ENCODE measurements around the gene FAM174A.
"Not testable (repeated sequence)": the region's sequence is repeated elsewhere in the genome, so short reads cannot be mapped to it uniquely, and the experiment has no call there.

FAM174A gene

DNA sequence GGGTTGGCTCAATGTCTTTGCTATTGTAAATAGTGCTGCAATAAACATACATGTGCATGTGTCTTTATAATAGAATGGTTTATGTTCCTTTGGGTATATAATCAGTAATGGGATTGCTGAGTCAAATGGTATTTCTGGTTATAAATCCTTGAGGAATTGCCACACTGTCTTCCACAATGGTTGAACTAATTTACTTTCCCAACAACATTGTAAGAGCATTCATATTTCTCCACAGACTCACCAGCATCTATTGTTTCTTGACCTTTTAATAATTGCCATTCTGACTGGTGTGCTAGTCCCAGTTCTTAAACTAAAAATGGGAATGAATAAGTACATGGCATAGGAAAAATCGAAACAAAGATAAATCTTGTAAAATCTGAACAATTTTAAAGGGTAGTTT lies 68.8 kb downstream of the FAM174A start:
- not testable (repeated sequence) for H3K9ac ChIP-seq (ENCODE audit: low read length); H3K36me3 ChIP-seq (ENCODE audit: control insufficient read depth in 1 of 2, insufficient read depth in 2 of 2, low read depth in 1 of 2, low read length in 2 of 2); H3K4me1 ChIP-seq (ENCODE audit: control insufficient read depth, insufficient read depth, low read depth, low read length); H4K8ac ChIP-seq (ENCODE audit: low read length); H3K27ac ChIP-seq (ENCODE audit: low read length, poor library complexity, severe bottlenecking); H2AFZ ChIP-seq (ENCODE audit: low read depth, low read length); H2BK15ac ChIP-seq (ENCODE audit: low read depth, poor library complexity, severe bottlenecking); H3K18ac ChIP-seq (ENCODE audit: low read depth in 1 of 2, low read length in 2 of 2); H3K4ac ChIP-seq (ENCODE audit: low read depth in 1 of 2, low read length in 2 of 2); H3K9me3 ChIP-seq (ENCODE audit: control insufficient read depth, low read length); H3K14ac ChIP-seq (ENCODE audit: low read length in 2 of 2); H2BK12ac ChIP-seq (ENCODE audit: low read length in 2 of 2); H3K4me3 ChIP-seq (ENCODE audit: insufficient read depth in 1 of 2, low read depth in 1 of 2, low read length in 2 of 2); H3K23ac ChIP-seq (ENCODE audit: low read length in 2 of 2); H4K91ac ChIP-seq (ENCODE audit: low read length); H3K4me2 ChIP-seq (ENCODE audit: low read length, poor library complexity, severe bottlenecking); H3K27me3 ChIP-seq (ENCODE audit: control insufficient read depth in 1 of 2, insufficient read depth in 1 of 2, low read length in 2 of 2); H2BK120ac ChIP-seq (ENCODE audit: low read depth, low read length); H3K79me1 ChIP-seq (replicated peaks; ENCODE audit: low read length, poor library complexity, severe bottlenecking); DNase-seq; H2BK5ac ChIP-seq (ENCODE audit: low read depth, low read length, poor library complexity, severe bottlenecking); H2AK5ac ChIP-seq (ENCODE audit: low read length, severe bottlenecking)
- no CpG with 5 or more reads among the region's 1 CpG for WGBS

DNA sequence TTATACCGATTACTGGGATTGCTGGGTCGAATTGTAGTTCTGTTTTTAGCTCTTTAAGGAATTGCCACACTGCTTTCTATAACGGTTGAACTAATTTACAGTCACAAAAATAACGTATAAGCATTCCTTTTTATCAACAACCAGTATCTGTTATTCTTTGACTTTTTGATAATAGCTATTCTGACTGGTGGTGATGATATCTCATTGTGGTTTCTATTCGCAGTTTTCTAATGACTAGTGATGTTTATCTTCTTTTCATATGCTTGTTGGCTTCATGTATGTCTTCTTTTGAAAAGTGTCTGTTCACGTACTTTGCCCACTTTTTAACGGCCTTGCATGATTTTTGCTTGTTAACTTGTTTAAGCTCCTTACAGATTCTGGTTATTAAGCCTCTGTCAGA lies 74.4 kb downstream of the FAM174A start:
- H4K91ac ChIP-seq (ENCODE audit: low read length): no peak overlapping the region
- H3K27ac ChIP-seq (ENCODE audit: low read length, poor library complexity, severe bottlenecking): no peak overlapping the region
- H2AK5ac ChIP-seq (ENCODE audit: low read length, severe bottlenecking): no peak overlapping the region

GRCh38 chr5:100614308-100614707 lies 79.1 kb downstream of the FAM174A start:
- H3K4me2 ChIP-seq (ENCODE audit: low read length, poor library complexity, severe bottlenecking): no peak overlapping the region
- no peak overlapping the region for H2AK5ac ChIP-seq (ENCODE audit: low read length, severe bottlenecking)
- no peak overlapping the region for H3K23ac ChIP-seq (ENCODE audit: low read length in 2 of 2)
- no peak overlapping the region for H3K4me3 ChIP-seq (ENCODE audit: insufficient read depth in 1 of 2, low read depth in 1 of 2, low read length in 2 of 2)
- no peak overlapping the region for H3K27ac ChIP-seq (ENCODE audit: low read length, poor library complexity, severe bottlenecking)
- H3K9me3 ChIP-seq (ENCODE audit: control insufficient read depth, low read length): no peaks in the 10 kb centered on the region
- no peaks in the 10 kb centered on the region for H3K36me3 ChIP-seq (ENCODE audit: control insufficient read depth in 1 of 2, insufficient read depth in 2 of 2, low read depth in 1 of 2, low read length in 2 of 2)
- no peak overlapping the region for H4K8ac ChIP-seq (ENCODE audit: low read length)
- H3K4me1 ChIP-seq (ENCODE audit: control insufficient read depth, insufficient read depth, low read depth, low read length): no peaks in the 10 kb centered on the region
- H2BK12ac ChIP-seq (ENCODE audit: low read length in 2 of 2): no peak overlapping the region
- no peak overlapping the region for H2BK120ac ChIP-seq (ENCODE audit: low read depth, low read length)
- DNase-seq: no peak
- no peak overlapping the region for H2AFZ ChIP-seq (ENCODE audit: low read depth, low read length)
- H3K79me1 ChIP-seq (replicated peaks; ENCODE audit: low read length, poor library complexity, severe bottlenecking): no peaks in the 10 kb centered on the region
- WGBS: 70% methylated on average over 1 of the region's 2 CpGs
- H2BK5ac ChIP-seq (ENCODE audit: low read depth, low read length, poor library complexity, severe bottlenecking): no peak overlapping the region
- H3K18ac ChIP-seq (ENCODE audit: low read depth in 1 of 2, low read length in 2 of 2): no peak overlapping the region
- no peaks in the 10 kb centered on the region for H3K27me3 ChIP-seq (ENCODE audit: control insufficient read depth in 1 of 2, insufficient read depth in 1 of 2, low read length in 2 of 2)
- no peak overlapping the region for H3K4ac ChIP-seq (ENCODE audit: low read depth in 1 of 2, low read length in 2 of 2)
- H4K91ac ChIP-seq (ENCODE audit: low read length): no peak overlapping the region
- H3K9ac ChIP-seq (ENCODE audit: low read length): no peak overlapping the region
- no peak overlapping the region for H2BK15ac ChIP-seq (ENCODE audit: low read depth, poor library complexity, severe bottlenecking)
- H3K14ac ChIP-seq (ENCODE audit: low read length in 2 of 2): no peak overlapping the region

More for the DNA sequence above, 74.4 kb downstream of the FAM174A start:
- Histone ChIP-seq H3K14ac (ENCODE audit: low read length in 2 of 2) (no peak overlapping the region), H2BK5ac (ENCODE audit: low read depth, low read length, poor library complexity, severe bottlenecking) (no peak overlapping the region), H3K4ac (ENCODE audit: low read depth in 1 of 2, low read length in 2 of 2) (no peak overlapping the region), H2BK120ac (ENCODE audit: low read depth, low read length) (no peak overlapping the region), H2BK12ac (ENCODE audit: low read length in 2 of 2) (no peak overlapping the region), H3K4me1 (ENCODE audit: control insufficient read depth, insufficient read depth, low read depth, low read length) (no peaks in the 10 kb centered on the region), H2BK15ac (ENCODE audit: low read depth, poor library complexity, severe bottlenecking) (no peak overlapping the region), H2AFZ (ENCODE audit: low read depth, low read length) (no peak overlapping the region), H3K4me3 (ENCODE audit: insufficient read depth in 1 of 2, low read depth in 1 of 2, low read length in 2 of 2) (no peak overlapping the region), H3K9ac (ENCODE audit: low read length) (no peak overlapping the region), H3K18ac (ENCODE audit: low read depth in 1 of 2, low read length in 2 of 2) (no peak overlapping the region), H3K4me2 (ENCODE audit: low read length, poor library complexity, severe bottlenecking) (no peak overlapping the region), H4K8ac (ENCODE audit: low read length) (no peak overlapping the region), H3K9me3 (ENCODE audit: control insufficient read depth, low read length) (no peaks in the 10 kb centered on the region), H3K27me3 (ENCODE audit: control insufficient read depth in 1 of 2, insufficient read depth in 1 of 2, low read length in 2 of 2) (no peaks in the 10 kb centered on the region), H3K79me1 (replicated peaks; ENCODE audit: low read length, poor library complexity, severe bottlenecking) (no peaks in the 10 kb centered on the region), H3K23ac (ENCODE audit: low read length in 2 of 2) (no peak overlapping the region), H3K36me3 (ENCODE audit: control insufficient read depth in 1 of 2, insufficient read depth in 2 of 2, low read depth in 1 of 2, low read length in 2 of 2) (no peaks in the 10 kb centered on the region)
- DNase-seq: no peak
- WGBS: 88% methylated on average over 5 of the region's 7 CpGs

- Histone ChIP-seq H3K14ac (ENCODE audit: low read length in 2 of 2) (no peak overlapping the region), H4K8ac (ENCODE audit: low read length) (no peak overlapping the region), H3K23ac (ENCODE audit: low read length in 2 of 2) (no peak overlapping the region), H2BK12ac (ENCODE audit: low read length in 2 of 2) (no peak overlapping the region), H3K4me3 (ENCODE audit: insufficient read depth in 1 of 2, low read depth in 1 of 2, low read length in 2 of 2) (no peak overlapping the region), H3K18ac (ENCODE audit: low read depth in 1 of 2, low read length in 2 of 2) (no peak overlapping the region), H3K27ac (ENCODE audit: low read length, poor library complexity, severe bottlenecking) (no peak overlapping the region), H3K27me3 (ENCODE audit: control insufficient read depth in 1 of 2, insufficient read depth in 1 of 2, low read length in 2 of 2) (no peaks in the 10 kb centered on the region), H2BK15ac (ENCODE audit: low read depth, poor library complexity, severe bottlenecking) (no peak overlapping the region), H3K4me2 (ENCODE audit: low read length, poor library complexity, severe bottlenecking) (no peak overlapping the region), H2BK5ac (ENCODE audit: low read depth, low read length, poor library complexity, severe bottlenecking) (no peak overlapping the region), H3K79me1 (replicated peaks; ENCODE audit: low read length, poor library complexity, severe bottlenecking) (no peaks in the 10 kb centered on the region), H2AK5ac (ENCODE audit: low read length, severe bottlenecking) (no peak overlapping the region), H4K91ac (ENCODE audit: low read length) (no peak overlapping the region), H3K4me1 (ENCODE audit: control insufficient read depth, insufficient read depth, low read depth, low read length) (no peaks in the 10 kb centered on the region), H2AFZ (ENCODE audit: low read depth, low read length) (no peak overlapping the region), H3K4ac (ENCODE audit: low read depth in 1 of 2, low read length in 2 of 2) (no peak overlapping the region), H3K9me3 (ENCODE audit: control insufficient read depth, low read length) (no peaks in the 10 kb centered on the region), H3K36me3 (ENCODE audit: control insufficient read depth in 1 of 2, insufficient read depth in 2 of 2, low read depth in 1 of 2, low read length in 2 of 2) (no peaks in the 10 kb centered on the region), H3K9ac (ENCODE audit: low read length) (no peak overlapping the region), H2BK120ac (ENCODE audit: low read depth, low read length) (no peak overlapping the region)
- 100% methylated on average over 2 of the region's 2 CpGs for WGBS
- DNase-seq: no peak
Observed at GRCh38 chr5:100615362-100615761, 80.2 kb downstream of the FAM174A start.
